Astrocyte of the cerebellum (primary cell): ENCODE measurements around the gene ZDHHC14.
"Not testable (repeated sequence)": the region's sequence is repeated elsewhere in the genome, so short reads cannot be mapped to it uniquely, and the experiment has no call there.

Source experiments
- DNase-seq: peaks from one replicate; pipeline ENCODE4 v3.0.0-alpha.2; 2011; ENCODE audit warnings: low read depth
- H3K4me3 ChIP-seq: 2 replicates; pipeline ENCODE4 v1.5.1; 2011; ENCODE audit warnings: mild to moderate bottlenecking, low read depth, low read length, moderate library complexity
- CTCF ChIP-seq: IDR thresholded peaks from 2 replicates; pipeline ENCODE4 v1.5.1; 2012; ENCODE audit warnings: low read length, low read depth, moderate library complexity, mild to moderate bottlenecking; ENCODE audit errors: missing control alignments
- in situ Hi-C: cut with HindIII; loops from 2 replicates; pipeline ENCODE4 v1.10.0; 2017; ENCODE audit warnings: low sequenced_read_pairs

ZDHHC14 gene

DNA sequence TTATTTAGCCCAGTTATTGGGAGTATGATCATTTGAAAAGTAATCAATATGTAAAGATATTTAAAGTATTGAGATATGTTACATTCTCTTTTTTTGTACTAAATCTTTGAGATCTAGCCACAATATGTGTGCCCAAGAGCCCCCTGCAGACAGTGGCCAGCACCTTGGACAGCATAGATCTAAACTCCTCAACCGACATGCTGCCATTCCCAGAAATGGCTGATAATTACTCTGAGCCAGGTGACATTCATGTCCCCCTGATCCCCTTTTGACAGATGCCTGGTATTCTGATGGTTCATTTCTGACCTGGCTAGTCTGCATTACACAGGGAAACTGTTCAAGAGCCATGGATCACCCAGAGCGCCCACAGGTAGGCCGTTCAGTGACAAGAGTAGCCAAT, 177.1 kb downstream of the ZDHHC14 start:
- no peak overlapping the region for H3K4me3 ChIP-seq
- DNase-seq, result no peak
- no peak for TF ChIP-seq CTCF
- in situ Hi-C loops, result no loop called here

GRCh38 chr6:157558487-157559200, 177.7 kb downstream of the ZDHHC14 start:
- TF ChIP-seq CTCF, result no peak
- H3K4me3 ChIP-seq, result no peak overlapping the region
- in situ Hi-C loops, result no loop called here
- no peak for DNase-seq

- in situ Hi-C loops, result no loop called here
- TF ChIP-seq CTCF, result no peak
- no peak for DNase-seq
- no peak overlapping the region for H3K4me3 ChIP-seq
These were observed 178.3 kb downstream of the ZDHHC14 start for GRCh38 chr6:157559201-157559756.

- H3K4me3 ChIP-seq, in situ Hi-C loops, DNase-seq: not testable (repeated sequence)
These were observed 179.1 kb downstream of the ZDHHC14 start for GRCh38 chr6:157560063-157560462.

- no peak overlapping the region for H3K4me3 ChIP-seq
- TF ChIP-seq CTCF, result no peak
- in situ Hi-C loops, result no loop called here
- DNase-seq, result peak; percentile 46
These were observed 179.9 kb downstream of the ZDHHC14 start for GRCh38 chr6:157560691-157561413.

- H3K4me3 ChIP-seq, result no peak overlapping the region
- TF ChIP-seq CTCF, result no peak
- DNase-seq, result no peak
- in situ Hi-C loops, result no loop called here
These were observed 180.4 kb downstream of the ZDHHC14 start for GRCh38 chr6:157561414-157561790.
